SHP77 treated with DMSO at 0.1 percent for 48 hours (cell line): Measurements from ENCODE around the gene HSBP1L1.
A peak's percentile ranks its signal among the peaks of the same experiment; 100 is the strongest.
"Not testable (repeated sequence)": the region's sequence is repeated elsewhere in the genome, so short reads cannot be mapped to it uniquely, and the experiment has no call there.

Experiments used
- DNase-seq: peaks from one replicate; lab custom pipeline; 2025; lab: John Stamatoyannopoulos, UW

The HSBP1L1 gene

GRCh38 chr18:79945118-79946042, 19.1 kb upstream of the HSBP1L1 start:
- DNase-seq, result no peak

DNA sequence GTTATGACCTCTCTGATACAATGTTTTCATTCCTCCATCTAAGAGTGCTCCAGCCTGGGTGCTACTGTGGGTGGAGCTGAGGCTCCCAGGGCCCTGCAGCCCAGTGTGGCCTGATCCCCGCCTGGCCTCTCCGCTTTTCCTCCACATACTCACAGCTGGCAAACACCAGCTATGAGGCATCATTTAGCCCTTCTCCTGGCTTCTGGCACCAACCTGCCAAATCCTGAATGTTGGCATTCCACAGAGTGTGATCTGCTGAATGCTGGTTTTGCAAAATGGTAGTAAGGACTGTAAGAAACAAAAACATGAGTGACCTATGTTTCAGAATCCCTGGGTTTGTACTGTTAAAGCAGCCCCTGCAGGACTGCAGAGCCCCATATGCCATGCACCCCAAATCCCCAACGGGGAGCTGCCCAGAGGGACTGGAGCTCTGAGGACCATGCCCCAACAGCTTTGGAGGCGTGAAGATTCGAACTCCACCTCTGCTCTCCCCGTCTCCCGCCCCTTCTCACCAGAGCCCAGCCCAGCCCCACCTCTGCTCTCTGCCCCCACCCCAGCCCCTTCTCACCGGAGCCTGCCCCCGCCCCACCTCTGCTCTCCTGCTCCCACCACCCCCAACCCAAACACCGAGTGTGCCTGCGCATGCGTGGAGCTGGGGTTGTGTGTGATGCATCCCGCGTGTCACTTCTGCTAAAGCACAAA, 17.2 kb upstream of the HSBP1L1 start:
- no peak for DNase-seq

DNA sequence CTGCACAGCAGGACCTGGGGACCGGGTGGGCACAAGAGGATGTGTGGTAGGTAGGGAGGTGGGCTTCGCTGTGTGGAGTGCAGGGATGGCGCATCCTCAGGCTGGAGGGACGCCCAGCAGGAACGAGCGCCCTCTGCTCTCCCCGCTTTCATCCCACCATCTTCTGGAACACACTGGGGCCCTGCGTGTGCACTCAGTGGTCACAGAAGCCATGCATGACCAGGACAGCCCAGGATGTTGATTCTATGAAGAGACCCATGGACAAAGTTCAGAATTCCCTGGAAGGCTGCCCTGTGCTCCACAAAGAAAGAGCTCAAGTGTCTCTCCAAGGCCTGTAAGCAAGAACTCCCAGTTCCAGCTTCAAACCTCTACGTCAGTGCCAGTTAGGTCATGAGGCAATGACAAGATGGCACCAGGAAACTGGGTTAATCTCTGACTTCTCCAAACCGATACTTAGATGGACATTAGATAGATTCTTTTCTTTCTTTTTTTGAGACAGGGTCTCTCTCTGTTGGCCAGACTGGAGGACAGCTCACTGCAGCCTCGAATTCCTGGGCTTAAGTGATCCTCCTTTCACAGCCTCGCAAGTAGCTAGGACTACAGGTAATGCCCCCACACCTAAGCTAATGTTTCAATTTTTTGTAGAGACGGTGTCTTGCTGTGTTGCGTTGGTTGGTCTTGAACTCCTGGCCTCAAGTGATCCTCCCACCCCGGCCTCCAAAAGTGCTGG, 16.4 kb upstream of the HSBP1L1 start:
- DNase-seq, result no peak

DNA sequence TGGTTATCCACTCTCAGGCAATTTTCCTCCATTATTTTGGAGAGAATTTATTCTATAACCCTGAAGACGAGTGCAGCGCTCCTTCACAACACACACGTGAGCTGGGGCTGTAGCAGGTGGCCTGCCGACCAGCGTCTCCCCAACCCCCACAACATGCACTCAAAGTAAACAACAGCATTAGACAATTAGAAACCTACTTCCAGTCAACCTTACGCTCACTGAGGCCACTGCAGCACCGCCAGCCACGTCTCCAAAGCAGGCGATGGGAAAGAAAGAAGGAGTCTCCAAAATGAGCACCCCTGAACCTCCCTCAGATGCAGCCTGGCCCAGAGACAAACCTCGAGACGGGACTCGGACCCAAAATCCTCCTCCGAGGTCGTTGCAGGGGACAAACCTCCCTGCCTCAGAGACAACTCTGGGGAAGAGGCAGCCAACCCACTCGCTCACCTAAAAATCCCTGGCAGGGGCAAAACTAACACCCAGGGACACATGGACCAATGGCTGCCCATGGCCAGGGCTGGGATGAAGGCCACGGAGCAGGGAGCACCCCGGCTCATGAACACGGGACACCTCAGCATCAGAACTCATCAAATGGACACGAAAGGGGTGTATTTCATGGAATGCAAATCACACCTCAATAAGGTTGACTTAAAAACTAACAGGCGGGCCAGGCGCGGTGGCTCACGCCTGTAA, 15.6 kb upstream of the HSBP1L1 start:
- no peak for DNase-seq

DNA sequence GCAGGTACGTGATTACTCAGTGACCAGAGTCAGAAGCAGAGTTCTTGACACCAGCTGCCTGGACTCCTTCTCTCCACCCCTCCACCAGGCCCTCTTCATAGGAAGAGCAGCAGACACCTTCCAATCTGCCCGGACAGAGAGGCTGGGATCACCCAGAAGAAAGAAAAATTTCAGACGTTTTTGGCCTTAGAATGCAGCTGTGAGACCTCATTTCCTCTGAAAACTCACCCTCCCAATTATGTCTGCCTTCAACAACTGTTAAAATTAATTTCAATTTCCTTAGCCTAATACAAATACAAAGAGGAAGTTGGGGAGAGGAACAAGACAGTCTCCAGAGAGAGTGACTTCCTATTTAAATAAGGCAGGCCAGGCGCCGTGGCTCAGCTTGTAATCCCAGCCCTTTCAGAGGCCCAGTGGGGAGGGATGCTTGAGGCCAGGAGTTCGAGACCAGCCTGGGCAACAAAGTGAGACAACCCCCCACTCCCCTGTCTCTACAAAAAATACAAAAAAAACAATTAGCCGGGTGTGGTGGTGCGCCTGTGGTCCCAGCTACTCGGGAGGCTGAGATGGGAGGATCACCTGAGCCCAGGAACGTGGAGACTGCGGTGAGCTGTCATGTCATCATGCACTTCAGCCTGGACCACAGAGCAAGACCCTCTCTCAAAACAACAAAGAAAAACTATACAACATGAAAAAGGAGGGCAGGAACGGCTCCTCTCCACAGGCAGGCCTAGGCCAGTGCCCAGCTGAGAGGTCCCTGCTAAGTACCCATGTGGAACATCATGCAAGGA, 14.6 kb upstream of the HSBP1L1 start:
- DNase-seq, result no peak

GRCh38 chr18:79950515-79951341, 13.7 kb upstream of the HSBP1L1 start:
- DNase-seq, result no peak

GRCh38 chr18:79951545-79952455, 12.6 kb upstream of the HSBP1L1 start, which contains the start of gene SLC66A2:
Gene SLC66A2, minus strand, starts transcription at chr18:79951653. Its CDS starts 727 bp downstream, at chr18:79950926.
- peak; percentile 17 for DNase-seq

DNA sequence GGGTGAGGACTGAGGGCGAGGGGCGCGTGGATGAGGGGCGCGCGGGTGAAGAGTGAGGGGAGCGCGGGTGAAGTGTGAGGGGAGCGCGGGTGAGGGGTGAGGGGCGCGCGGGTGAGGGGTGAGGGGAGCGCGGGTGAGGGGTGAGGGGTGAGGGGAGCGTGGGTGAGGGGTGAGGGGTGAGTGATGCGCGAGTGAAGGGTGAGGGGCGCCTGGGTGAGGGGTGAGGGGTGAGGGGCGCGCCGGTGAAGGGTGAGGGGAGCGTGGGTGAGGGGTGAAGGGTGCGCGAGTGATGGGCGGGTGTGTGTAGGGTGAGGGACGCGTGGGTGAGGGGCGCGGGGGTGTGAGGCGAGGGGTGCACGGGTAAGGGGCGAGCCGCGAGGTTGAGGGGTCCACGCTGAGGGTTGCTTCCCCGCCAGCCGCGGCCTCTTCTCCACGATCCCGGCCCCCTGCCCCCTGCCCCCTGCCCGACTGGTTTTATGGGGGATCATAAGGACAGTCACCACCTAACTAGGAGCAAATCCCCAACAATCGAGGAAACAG, 11.9 kb upstream of the HSBP1L1 start:
- DNase-seq, result no peak

DNA sequence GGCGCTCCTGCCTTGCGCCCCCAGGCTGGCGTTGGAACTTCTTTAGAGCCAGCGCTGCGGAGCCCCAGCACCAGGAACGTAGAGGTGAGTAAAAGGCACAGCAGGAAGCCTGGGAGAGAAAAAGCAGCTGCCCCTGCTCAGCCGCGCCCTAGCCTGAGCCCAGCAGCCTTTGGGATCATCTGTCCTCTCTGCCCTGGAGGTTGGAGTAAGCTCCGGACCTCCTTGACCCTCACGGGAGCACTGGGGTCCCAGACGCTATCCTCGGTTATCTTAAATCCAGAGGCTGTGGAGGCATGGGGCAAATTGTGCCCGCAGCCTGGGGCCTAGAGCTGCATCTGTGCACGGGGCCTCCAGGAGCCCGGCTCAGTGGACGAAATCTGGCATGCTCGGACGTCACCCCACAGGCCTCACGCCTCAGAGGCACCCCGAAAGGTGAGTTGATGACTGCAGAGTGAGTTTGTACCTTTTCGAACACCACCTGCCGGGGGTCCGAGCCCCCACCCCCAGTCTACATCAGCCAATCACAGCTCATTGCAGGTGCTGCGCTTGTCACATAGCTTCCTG, 11.4 kb upstream of the HSBP1L1 start:
- no peak for DNase-seq

GRCh38 chr18:79953971-79954651, 10.3 kb upstream of the HSBP1L1 start:
- no peak for DNase-seq

DNA sequence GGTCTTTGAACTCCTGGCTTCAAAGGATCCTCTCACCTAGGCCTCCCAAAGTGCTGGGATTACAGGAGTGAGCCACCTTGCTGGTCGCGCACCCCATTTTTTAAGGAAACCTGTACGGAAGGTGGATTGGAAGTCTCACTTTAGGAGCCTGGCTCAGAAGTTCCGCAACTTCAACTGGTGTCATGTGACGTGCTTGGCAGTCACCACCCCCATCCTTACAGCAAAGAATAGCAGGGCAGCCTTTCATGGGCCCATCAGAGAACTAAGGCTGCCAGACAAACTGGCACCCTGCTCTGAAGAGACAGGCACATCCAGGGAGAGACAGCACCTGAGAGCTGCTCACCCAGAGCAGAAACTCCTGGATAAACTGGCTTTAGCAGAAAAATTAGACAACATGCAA, 9.7 kb upstream of the HSBP1L1 start:
- no peak for DNase-seq

- DNase-seq, result no peak
Measured at GRCh38 chr18:79955302-79956075, 9.0 kb upstream of the HSBP1L1 start.

DNA sequence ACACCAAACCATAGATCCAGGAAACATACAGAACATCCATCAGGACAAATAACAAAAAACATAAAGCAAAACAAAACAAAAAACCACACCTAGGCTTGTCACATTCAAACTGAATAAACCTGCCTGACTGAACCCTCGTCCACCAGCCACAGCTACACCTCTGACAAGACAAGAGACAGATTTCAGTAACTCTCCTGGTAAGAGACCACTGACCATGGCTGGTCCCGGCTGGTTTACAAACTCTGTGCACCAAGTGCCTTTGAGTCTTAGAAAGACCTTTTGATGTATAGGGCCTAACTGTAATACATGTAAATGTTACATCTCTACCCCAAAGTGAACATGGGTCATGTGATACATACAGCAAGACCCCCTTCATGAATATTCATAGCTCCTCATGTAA, 8.2 kb upstream of the HSBP1L1 start:
- DNase-seq, result no peak

- DNase-seq, result no peak
Measured at GRCh38 chr18:79958981-79959380, 5.5 kb upstream of the HSBP1L1 start.

DNA sequence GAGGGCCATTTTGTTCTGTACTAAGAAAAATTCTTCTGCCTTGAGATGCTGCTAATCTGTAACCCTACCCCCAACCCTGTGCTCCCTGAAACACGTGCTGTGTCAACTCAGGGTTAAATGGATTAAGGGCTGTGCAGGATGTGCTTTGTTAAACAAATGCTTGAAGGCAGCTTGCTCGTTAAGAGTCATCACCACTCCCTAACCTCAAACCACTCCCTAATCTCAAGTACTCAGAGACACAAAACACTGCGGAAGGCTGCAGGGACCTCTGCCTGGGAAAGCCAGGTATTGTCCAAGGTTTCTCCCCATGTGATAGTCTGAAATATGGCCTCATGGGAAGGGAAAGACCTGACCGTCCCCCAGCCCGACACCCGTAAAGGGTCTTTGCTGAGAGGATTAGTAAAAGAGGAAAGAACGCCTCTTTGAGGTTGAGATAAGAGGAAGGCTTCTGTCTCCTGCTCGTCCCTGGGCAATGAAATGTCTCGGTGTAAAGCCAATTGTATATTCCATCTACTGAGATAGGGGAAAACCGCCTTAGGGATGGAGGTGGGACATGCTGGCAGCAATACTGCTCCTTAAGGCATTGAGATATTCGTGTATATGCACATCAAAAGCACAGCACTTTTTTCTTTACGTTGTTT, 4.2 kb upstream of the HSBP1L1 start:
- not testable (repeated sequence) for DNase-seq

DNA sequence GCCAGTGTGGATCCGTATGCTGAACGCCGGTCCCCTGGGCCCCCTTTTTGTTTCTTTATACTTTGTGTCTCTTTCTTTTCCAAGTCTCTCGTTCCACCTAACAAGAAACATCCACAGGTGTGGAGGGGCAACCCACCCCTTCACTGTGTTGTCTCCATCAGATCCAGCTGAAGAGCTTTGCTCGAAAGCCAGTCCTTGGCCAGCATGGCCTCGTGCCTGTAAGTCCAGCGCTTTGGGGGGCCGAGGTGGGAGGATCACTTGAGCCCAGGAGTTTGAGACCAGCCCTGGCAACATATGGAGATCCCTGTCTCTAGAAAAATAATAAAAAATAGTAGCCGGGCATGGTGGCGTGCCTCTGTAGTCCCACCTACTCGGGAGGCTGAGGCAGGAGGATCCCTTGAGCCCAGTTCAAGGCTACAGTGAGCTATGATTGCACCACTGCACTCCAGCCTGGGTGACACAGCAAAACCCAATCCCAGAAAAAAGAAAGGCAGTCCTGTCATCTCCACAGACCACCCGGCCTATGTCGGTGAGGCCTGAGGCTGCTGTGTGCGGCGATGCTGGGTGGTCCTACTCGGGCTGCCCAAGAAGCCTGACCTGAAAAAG, 3.4 kb upstream of the HSBP1L1 start:
- no peak for DNase-seq
